GM19452 (cell line): ENCODE results near the gene HHATL.

Experiments used
- ATAC-seq: cut with Tn5 transposase; IDR thresholded peaks from one replicate; pipeline ENCODE4 v1.9.1; 2021; ENCODE audit not compliant: unreplicated experiment

Gene HHATL

DNA sequence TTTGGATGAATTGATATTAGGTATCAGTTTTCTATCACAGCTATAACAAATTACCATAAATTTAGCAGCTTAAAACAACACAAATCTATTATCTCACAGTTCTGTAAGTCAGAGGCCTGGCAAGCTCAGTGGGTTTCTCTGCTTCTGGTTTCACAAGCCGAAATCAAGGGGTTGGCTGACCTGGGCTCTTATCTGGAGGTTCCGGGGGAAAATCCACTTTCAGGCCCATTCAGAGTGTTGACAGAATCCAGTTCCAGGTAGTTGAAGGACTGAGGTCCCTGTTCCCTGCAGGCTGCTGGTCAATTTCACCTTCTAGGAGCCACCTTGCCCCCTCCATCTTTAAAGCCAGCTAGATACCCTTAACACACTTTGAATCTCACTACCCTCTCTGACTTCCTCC is 11.1 kb upstream of the HHATL start:
- ATAC-seq: no peak

DNA sequence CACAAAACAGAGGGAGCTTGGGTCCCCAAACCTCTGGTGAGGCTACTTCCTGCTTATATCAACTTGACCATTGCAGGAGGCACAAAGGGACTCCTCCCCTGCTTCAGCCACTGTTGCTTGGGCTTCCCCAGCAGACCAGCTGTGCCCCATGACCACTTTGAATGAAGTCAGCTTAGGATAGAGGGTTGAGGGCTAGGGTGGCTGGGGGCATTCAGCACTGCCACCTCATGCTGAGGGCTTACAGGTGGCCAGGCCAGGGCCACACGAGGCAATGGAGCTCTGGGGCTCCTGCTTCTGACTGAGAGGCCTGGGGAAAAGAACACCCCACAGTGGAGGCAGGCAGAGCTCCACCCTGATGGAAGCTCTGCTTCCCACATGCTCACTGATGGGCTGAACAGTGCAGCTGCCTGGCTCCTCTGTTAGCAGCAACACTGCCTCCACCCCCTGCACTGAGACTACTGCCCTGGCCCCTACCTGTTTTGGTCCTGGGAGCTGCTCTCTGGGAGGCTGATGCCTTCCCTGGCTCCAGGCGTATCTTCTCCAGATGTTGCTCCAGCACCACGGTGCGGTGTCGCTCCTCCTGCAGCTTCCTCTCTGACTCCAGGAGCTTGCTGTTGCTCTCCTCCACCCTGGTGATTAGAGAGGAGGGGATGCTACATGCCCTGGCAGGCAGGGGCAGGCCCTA is 10.2 kb upstream of the HHATL start:
- ATAC-seq: no peak

DNA sequence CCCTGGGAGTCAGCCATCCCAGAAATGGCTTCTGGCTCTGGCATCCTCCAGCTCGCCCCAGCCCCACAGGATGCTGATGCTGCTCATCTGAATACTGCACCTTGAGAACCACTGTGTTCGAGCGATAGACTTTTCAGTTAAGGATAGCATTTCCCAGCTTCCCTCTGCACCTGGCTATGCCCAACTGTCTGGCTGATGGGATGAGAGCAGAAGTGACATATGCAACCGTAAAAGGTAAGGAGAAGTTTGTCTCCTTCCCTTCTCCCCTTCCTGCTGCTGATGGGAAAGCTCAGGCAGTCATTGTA is 9.7 kb upstream of the HHATL start:
- ATAC-seq: no peak

DNA sequence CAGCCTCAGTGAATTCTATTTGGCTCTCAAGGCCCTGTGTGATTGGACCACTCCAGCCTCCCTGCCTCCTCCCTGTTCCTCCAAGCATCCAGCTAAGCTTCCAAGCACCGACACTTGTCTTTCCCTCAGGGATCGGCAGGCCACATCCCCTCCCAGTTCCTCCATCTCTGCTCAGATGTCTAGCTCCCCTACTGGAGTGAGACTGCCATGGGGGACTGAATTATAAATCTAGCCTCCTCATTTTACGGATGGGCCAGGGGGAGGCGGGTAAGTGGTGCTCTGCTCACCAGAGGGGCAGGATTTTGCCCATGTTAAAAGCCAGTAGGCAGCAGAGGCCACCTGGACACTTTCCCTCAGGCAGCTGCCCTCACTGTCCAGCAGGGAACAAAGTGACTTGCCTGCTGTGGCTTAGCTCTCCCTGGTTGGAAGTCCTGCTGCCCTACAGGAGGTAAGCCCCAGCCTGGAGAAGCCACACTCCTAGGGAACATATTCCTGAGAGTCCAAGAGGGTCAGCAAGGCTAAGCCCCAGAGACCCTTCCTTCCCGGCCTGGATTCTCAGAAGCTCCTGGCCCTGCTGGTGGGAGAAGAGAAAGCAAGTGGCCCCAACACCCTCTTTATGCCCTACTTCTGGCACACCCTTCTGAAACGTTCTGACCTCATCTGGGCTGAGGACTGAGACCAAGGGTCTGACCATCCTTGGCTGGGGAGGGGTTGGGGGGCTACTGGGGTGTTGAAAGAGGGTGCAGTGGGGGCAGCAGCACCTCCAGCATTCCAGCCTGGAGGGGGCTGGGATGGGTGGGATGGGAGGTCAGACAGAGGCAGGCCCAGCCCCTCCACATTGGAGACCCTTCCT is 9.1 kb upstream of the HHATL start:
- ATAC-seq: no peak

DNA sequence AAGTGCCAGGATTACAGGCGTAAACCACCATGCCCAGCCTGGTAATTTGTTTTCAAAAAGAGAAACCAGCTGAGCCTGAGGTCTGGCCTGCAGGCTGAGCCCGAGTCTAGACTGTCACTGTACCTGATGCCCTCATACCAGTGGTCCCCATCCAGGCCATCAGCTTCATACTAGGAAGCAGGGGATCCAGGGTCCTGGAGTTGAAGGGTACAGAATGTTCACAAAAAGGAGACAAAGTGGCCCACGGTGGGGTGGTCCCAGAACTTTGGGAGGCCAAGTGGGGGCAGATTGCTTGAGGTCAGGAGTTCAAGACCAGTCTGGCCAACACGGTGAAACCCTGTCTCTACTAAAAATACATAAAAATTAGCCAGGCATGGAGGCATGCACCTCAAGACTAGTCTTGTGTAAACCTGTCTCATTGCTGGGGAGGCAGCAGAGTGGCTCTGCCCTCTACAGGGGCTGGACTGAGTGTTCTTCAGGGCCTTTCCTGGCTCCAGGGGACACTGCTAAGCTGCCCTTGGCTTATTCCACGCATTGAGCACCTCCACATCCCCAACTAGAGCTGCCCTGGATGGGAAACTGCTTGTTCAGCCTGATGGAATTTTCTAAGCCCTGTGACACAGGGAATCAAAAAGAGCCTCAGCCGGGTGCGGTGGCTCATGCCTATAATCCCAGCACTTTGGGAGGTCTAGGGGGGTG is 7.9 kb upstream of the HHATL start:
- no peak for ATAC-seq

DNA sequence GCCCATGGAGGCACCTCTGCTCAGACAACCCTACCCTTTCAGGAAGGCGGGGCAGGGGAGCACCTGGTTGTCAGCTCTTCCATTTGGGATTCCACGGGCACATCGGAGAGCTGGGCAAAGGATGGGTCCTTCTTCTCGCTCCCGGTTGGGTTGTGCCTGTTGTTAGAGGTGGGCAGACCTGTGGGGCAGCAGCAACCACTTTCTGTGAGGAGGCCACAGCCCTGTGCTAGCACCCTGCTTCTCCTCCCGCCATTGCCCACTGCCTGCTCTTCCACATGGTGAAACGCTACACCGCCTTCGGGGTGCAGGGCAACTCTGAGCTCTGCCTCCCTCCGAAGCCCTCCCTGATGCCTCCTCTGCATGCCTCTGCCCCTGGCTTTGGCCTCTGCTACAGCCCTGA is 7.0 kb upstream of the HHATL start:
- ATAC-seq: no peak

DNA sequence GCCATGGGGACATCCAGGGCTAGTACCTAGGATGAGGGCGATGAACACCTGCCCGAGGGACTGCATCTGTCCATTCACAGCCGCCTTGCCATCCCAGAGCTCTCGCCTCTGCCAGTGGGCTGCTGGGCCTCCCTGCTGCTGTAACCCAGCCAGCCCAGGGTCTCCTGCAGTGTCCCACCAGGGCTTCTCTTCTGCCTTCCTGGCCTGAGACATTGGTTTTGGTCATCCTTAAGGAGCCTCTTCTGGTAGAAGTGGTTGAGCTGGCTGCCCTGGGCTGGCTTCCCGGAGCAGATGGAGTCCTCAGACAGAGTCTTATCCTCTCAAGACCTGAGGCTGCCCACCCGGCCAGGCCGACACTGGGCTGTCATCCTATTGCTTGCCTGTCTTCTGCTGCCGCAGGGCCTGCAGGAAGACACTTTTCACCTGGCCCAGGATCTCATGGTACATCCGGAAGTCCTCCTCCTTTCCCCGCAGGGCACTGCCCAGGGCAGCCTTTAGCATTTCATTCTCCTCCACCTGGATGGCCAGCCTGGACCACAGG is 6.1 kb upstream of the HHATL start:
- no peak for ATAC-seq

DNA sequence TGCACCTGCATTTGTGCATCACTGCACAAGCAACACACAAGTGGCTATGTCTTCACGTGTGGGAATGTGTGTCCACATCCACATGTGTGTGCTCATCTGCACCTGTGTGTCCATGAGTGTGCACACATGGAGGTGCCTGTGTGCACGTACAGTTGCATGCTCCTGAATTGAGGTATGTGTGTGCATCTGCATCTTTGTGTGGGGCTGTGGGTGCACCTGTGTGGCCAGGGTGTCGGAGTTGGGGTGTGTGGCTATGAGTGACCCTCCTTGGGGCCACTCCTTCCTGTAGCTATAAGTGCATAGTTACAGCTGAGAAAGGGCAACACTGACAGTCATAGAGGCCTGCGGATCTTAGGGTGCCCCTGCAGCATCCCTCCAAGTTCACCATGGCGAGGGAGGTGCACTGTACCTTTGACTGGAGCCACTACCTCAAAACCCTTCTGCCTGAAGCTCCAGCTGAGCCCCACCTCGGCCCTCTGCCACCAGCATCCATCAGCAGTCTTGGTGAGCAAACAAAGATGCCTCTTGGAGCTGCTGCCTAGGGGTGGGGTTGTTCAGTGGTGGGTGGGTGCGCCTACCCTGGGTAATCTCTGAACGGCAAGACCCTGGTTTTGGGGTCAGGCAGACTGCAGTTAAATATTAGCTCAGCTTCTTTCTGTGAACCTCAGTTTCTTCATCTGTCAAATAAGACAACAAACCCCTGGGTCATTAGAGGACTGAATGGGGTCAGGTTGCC is 5.2 kb upstream of the HHATL start:
- no peak for ATAC-seq

DNA sequence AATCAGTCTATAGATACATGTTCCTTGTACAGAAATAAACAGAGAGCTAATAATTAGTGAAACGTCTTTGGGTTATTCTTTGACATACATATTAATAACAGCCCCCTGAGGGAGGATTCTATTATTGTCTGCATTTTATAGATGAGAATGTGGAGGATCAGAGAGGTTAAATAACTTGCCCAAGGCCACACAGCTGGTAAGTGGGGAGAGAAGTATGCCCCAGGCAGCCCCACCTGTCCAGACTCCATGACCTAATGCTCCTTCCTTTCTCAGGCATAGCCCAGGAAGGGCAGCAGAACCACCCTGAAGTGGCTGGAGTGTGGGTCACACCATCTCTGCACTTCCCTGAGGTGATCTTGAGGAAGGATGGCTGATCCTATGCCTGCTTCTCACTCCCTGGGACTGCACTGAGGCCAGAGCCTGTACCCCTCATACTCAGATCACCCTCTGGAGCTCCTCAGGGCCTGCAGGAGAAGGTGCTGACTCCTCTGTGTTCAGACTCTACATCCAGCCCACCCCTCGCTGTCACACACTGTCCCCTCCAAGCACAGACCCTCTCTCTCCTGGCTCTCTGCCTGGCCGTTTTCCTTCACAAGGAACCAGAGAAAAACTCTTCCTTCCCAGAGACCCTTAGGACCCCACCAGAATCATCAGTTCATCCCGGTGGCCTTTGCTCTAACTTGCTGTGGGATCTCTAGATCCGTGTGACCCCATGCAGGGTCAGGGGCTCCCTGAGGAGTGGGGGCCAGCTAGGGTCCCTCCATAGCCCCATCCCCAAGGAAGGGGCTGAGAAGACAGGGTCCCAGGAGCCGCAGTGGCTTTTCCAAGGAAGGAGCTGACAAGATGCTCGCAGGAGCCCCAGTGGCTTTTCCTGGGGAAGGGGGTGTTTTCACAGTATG is 4.4 kb upstream of the HHATL start:
- ATAC-seq: no peak

DNA sequence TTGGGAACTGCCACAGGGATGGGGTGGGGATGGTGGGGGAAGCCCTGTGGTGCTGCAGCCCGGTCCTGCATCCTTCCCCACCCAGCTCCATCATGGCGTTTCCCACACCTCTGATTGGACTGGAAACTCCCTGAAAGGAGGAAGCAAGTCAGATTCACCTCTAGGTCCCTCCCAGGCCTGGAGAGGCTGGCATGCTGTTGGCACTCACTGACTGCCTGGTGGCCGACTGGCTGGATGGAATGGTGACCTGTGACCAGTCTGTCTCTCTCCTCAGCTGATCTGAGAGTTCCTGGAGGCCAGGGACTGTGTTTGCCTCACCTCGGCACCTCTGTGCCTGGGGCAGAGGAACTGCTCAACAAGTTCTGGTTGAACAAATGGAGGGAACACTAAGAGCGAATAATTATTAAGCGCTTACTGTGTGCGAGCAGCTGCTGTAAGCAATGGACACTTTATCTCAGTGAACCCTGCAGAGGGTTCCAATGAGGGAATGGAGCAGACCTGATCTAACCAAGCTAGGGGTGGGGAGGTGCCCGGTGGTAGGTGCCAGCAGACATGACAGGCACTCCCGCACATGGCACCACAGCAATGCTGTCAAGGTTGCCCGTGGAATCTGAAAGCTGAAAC is 3.5 kb upstream of the HHATL start:
- no peak for ATAC-seq

DNA sequence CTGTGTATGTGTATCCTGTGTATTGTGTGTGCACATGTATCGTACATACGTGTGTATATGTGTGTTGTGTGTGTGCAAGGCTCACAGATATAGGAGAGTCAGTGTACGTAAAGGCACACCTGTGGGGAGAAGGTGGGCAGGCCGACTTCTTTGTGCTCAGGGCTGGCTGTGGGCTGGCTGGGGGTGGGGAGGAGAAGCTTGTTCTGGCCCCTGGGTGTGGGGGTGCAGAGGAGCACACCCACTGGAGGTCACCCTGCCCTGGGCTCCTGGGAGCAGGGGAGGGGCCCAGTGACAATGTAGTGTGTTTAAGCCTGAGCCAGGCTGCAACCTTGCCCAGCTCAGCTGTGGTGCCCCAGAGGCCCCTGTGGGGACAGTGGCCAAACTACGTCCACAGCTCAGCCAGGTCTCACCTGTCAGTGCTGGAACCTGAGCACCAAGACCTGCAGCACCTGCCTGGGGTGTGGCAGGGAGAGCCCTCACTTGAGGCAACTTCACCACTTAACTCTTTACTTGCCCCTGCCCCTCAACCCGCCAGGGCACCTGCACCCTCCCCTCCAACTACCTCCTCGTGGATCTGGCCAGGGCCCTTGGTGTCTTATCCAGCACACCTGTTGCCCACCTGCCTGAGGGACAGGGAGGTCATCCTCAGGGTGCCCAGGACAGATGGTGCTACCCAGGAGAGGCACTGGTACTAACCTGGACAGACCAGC is 2.6 kb upstream of the HHATL start:
- no peak for ATAC-seq

DNA sequence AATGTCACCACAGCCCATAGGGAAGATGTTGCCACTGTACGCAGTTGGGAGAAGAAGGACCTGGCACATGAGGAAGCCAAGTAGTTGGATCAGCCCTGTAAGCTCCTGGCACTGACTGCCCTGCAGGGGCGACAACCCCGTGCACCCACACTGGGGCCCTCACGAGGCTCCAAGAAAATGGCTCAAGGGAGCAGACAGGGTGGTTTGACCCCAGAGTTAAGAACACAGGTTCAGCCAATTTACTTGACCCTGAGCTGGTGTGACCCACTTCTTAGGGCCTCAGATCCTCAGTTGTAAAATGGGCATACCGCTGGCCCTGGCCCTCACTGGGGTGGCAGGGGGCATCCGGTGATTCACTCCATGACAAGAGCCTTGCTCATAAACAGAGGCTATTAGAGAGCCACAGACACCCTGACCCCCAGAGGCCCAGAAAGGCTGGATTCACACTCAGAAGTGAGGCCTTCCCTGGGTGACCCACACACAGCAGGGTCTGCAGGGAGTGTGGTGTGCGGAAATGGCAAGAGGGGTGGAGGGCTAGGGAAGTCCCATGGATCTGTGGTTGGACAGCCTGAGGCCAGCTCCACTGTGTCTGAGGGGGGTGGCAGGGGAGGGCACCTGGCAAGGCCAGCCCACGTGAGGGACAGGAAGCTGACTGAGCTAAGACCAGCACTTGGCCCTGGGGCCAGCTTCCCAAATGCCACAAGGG is 1.7 kb upstream of the HHATL start:
- no peak for ATAC-seq

DNA sequence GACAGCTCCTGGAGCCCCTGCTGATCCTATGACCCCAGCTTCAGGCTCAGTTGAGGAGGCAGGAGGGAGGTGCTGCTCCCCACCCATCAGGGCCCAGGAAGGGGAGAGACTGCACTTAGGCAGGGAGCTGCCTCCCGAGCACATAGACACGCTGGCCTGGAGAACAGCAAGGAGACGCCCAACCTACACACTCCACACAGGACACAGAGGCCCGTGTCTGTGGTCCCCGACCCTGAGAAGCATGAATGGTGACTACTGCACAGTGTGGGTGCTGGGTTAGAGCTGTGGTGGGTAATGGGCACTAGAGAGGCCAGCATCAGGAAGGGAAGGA is 1.1 kb upstream of the HHATL start:
- no peak for ATAC-seq

DNA sequence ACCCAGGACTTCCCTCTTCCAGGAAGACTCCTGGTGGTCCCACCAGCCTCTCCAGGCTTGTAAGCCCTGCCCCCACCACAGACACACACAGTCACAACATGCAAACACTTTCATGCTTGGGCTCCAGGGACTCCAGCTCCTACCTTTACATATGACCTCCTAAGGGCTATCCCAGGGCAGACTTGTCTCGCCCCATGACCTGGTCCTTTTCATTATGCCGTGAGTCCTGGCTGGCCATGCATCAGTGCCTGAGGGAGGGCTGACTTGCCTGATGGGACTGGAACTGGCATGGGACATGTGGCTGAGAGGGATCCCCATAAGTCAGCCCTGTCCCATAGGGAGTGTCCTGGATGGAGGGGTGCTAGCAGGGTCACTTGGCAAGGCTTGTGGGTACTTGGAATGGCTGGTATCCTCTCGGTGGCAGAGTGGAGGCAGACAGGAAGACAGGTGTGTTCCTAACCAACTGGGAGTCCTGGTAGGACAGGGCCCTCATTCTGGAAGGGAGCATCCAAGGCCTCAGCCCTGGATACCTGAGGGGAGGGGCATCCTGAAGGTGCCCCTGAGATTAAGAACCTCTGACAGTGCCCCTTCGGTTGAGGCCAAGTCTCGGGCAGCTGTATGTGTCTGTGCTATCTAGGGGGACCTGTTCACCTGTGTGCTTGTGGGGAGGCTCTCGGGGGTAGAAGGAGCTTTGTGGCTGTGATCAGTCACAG is 540 bp upstream of the HHATL start:
- ATAC-seq: no peak

DNA sequence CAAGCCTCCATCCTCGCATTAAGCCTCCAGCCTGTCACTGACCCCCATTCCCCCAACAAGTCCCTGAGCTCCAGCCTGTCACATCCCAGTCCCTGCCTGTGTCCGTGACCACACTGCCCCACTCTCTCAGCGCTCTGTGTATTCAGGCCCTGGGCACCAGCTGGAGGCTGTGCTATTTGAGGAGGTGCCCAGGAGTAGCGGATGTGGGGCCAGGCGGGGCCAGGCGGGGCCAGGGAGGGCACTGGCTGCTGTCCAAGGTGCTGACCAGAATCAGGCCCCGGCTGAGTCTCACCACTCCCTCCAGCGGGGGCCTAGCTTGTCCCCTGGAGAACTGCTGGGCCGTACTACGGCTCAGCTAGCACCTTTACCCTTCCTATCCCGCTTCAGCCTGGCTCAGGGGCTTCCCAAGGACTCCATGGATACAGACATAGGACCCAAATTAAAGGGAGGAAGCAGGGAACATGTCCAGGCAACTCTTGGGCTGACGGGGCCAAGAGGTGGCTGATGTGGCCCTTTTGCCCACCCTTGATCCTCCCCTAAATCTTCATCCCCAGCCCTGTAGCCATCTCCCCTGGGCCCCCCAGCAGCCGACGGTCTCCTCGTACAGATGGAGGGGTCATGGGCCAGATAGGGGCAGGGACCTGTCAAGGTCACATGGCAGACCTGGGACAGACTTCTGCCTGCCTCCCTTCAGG is 1.1 kb downstream of the HHATL start:
- no peak for ATAC-seq

DNA sequence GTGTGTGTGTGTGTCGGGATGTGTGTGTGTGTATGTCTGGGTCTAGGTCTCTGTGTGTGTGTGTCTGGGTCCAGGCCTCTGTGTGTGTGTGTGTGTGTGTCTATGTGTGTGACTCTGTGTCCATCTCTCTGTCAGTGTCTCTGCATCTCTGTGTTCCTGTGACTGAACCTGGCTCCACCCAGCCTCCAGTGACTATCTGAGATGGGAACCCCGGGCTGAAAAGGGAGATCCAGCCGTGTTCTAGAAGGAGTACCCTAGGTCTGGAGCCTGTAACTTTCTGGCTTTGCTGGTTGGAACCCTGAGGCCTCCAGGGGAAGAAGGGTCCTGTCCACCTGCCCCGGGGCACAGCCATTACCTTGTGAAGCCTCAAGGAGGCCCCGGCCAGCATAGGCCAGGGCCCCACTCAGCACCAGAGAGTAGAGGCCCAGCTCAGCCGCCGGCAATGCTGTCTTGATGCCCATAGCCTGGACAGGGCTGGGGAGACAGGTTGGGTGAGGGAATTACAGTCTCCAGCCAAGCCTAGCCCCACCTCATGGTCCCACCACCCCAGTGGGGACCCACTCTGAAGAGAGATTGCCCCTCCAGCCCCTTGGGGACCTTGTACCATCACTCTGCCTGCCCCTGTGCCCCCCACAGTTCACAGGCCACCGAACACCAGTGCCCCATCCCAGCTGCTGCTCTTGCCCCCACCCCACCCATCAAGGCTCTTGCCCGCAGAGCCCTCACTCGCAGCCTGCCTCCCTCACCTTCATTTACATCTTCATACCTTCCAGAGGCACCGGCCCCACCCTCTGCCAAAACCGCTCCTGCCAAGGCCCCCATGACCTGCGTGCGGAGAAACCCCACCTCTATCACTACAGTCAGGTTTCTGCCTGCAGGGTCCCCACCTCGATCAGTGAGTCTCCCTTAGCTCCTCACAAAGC is 2.0 kb downstream of the HHATL start:
- ATAC-seq: no peak
